Activated T-cell treated with anti-CD3 and anti-CD28 coated beads, Interleukin-2, amount 50 U/mL, for 72 hours (primary cell): ENCODE results near the gene PNLIP. TPM values are rescaled to one million over a fixed set of nuclear protein-coding genes. Genes with fewer than 3 reads are reported as not detected.

Source experiments
- ATAC-seq, 2 donors: fragments of 150-1000 bp; cut with Tn5 transposase; replicated peaks in 1 of 2; 2 replicates each; pipeline ENCODE4 v1.10.0; 2021; ENCODE audit warnings: moderate library complexity in 2 of 2, mild to moderate bottlenecking in 1 of 2
- DNase-seq, 2 donors: peaks; one replicate each; pipeline ENCODE4 v3.0.0; 2021 to 2022; ENCODE audit warnings: mixed read lengths in 1 of 2
- H3K27ac Mint-ChIP-seq: one replicate; pipeline ENCODE4 v1.8.0; 2022; ENCODE audit warnings: mild to moderate bottlenecking, moderate library complexity, mixed read lengths
- H3K27me3 Mint-ChIP-seq: one replicate; pipeline ENCODE4 v1.8.0; 2022; ENCODE audit warnings: low read depth, mixed read lengths
- H3K36me3 Mint-ChIP-seq, 2 donors: one replicate each; pipeline ENCODE4 v1.8.0; 2022; ENCODE audit warnings: mixed read lengths in 2 of 2, mild to moderate bottlenecking in 1 of 2; ENCODE audit not compliant: insufficient read depth in 2 of 2
- H3K4me1 Mint-ChIP-seq: one replicate; pipeline ENCODE4 v1.8.0; 2022; ENCODE audit warnings: low read depth, mixed read lengths
- H3K4me3 Mint-ChIP-seq, 2 donors: one replicate each; pipeline ENCODE4 v1.8.0; 2022; ENCODE audit warnings: mild to moderate bottlenecking in 2 of 2, mixed read lengths in 2 of 2, moderate library complexity in 2 of 2
- H3K9me3 Mint-ChIP-seq, 2 donors: one replicate each; pipeline ENCODE4 v1.8.0; 2022; ENCODE audit warnings: mixed read lengths in 2 of 2
- total RNA-seq, 2 donors: library from RNA; stranded (reverse); gene quantifications; one replicate each; pipeline ENCODE4 v1.2.3, GENCODE V29; 2022

PNLIP gene
- total RNA-seq, 2 donors from 2014 or later, result not detected

DNA sequence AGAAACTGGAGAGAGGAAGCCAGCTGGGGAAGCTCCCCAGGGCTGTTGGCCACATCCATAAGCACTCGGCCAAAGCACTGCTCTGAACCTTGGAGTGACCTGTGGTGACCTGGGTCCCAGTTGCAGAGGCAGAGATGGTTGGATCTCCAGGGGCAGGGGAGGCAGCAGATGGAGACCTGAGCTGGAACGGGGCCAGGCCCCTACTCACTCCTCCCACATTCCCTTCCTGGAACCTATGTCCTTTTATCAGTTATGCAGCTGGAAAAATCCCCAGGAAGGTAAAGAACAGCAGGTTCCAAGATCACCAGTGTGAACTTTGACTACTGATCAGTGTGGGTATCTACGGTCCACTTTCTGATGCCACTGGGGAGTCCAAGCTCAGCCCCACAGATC lies 65.4 kb downstream of the PNLIP start:
- no peak overlapping the region for H3K4me3 Mint-ChIP-seq
- no peak for ATAC-seq

GRCh38 chr10:116612107-116612769 lies 66.5 kb downstream of the PNLIP start:
- no peak for ATAC-seq
- H3K27me3 Mint-ChIP-seq, result peaks cover 14% of the 10 kb centered on the region

More for the DNA sequence above, 65.4 kb downstream of the PNLIP start:
- Mint-ChIP-seq H3K27me3 (peaks cover 19% of the 10 kb centered on the region), H3K4me1 (no peaks in the 10 kb centered on the region), H3K27ac (no peak overlapping the region), H3K9me3 (no peaks in the 10 kb centered on the region), H3K36me3 (no peaks in the 10 kb centered on the region)
- DNase-seq, result no peak

DNA sequence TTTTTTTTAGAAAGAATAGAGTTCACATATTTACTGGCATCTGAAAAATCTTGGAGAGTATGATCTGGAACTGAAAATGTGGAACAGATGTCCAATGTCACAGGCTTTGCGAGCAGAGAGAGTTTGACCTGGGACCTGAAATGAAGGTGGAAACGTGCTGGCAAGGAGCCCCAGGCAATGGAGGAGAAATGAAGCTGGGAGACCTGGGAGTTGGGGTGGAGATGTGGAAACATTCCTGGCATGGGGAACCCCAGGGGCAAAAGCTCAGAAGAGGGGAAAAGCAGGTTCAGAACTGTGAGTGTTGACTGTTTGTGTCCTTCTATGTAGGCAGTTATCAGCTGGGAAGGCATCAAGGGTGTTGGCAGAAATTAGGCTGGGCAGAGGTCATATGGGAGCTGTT lies 67.7 kb downstream of the PNLIP start:
- Mint-ChIP-seq H3K27ac (no peak overlapping the region), H3K9me3 (no peaks in the 10 kb centered on the region), H3K36me3 (no peaks in the 10 kb centered on the region), H3K4me1 (no peaks in the 10 kb centered on the region), H3K27me3 (peaks cover 12% of the 10 kb centered on the region), H3K4me3 (no peak overlapping the region)
- no peak for DNase-seq
- no peak for ATAC-seq

More at GRCh38 chr10:116612107-116612769, 66.5 kb downstream of the PNLIP start:
- H3K27ac Mint-ChIP-seq, result no peak overlapping the region
- no peaks in the 10 kb centered on the region for H3K9me3 Mint-ChIP-seq
- H3K4me3 Mint-ChIP-seq, result no peak overlapping the region
- no peaks in the 10 kb centered on the region for H3K4me1 Mint-ChIP-seq
- H3K36me3 Mint-ChIP-seq, result no peaks in the 10 kb centered on the region
- no peak for DNase-seq

- Mint-ChIP-seq H3K27me3 (peaks cover 12% of the 10 kb centered on the region), H3K4me1 (no peaks in the 10 kb centered on the region), H3K9me3 (no peaks in the 10 kb centered on the region), H3K36me3 (no peaks in the 10 kb centered on the region), H3K27ac (no peak overlapping the region), H3K4me3 (no peak overlapping the region)
- no peak for ATAC-seq
- DNase-seq, result no peak
Measured at GRCh38 chr10:116614796-116615195, 69.1 kb downstream of the PNLIP start.

GRCh38 chr10:116615199-116615776 lies 69.6 kb downstream of the PNLIP start:
- Mint-ChIP-seq H3K4me1 (no peaks in the 10 kb centered on the region), H3K36me3 (no peaks in the 10 kb centered on the region), H3K4me3 (no peak overlapping the region), H3K27ac (no peak overlapping the region), H3K9me3 (no peaks in the 10 kb centered on the region), H3K27me3 (peaks cover 12% of the 10 kb centered on the region)
- DNase-seq, result no peak
- no peak for ATAC-seq

Other genes with a start within 250 kb of the PNLIP start
- gene CCDC172, start 221.5 kb upstream of the PNLIP start, total RNA-seq, result not detected
- gene PNLIPRP3, start 118.1 kb upstream of the PNLIP start, total RNA-seq, result not detected
- gene PNLIPRP1, start 45.0 kb downstream of the PNLIP start, total RNA-seq, result not detected
- gene PNLIPRP2, start 75.0 kb downstream of the PNLIP start, total RNA-seq, result not detected
- gene HSPA12A, start 196.6 kb downstream of the PNLIP start, total RNA-seq, result under 1 TPM; 0.72 to 0.74 TPM